OCI-LY1 (cell line): ENCODE measurements around the gene ZFAND2B.

Source experiments
- EZH2 ChIP-seq: fragments of 200-600 bp; sonication (generic), shearing (Covaris generic); IDR thresholded peaks from 2 replicates; pipeline ENCODE4 v1.8.0; 2017; ENCODE audit warnings: borderline replicate concordance, mixed run types, mild to moderate bottlenecking, antibody characterized with exemption, low read length, moderate library complexity, mixed read lengths
- TF ChIP-seq, protein P1 (sequence below): fragments of 200-600 bp; sonication (generic), shearing (Covaris generic); IDR thresholded peaks from 2 replicates; pipeline ENCODE4 v1.5.1; 2017; ENCODE audit warnings: mild to moderate bottlenecking, antibody characterized with exemption, low read length, moderate library complexity, mixed read lengths

- TF ChIP-seq EZH2 = no peak
- TF ChIP-seq, protein P1, sequence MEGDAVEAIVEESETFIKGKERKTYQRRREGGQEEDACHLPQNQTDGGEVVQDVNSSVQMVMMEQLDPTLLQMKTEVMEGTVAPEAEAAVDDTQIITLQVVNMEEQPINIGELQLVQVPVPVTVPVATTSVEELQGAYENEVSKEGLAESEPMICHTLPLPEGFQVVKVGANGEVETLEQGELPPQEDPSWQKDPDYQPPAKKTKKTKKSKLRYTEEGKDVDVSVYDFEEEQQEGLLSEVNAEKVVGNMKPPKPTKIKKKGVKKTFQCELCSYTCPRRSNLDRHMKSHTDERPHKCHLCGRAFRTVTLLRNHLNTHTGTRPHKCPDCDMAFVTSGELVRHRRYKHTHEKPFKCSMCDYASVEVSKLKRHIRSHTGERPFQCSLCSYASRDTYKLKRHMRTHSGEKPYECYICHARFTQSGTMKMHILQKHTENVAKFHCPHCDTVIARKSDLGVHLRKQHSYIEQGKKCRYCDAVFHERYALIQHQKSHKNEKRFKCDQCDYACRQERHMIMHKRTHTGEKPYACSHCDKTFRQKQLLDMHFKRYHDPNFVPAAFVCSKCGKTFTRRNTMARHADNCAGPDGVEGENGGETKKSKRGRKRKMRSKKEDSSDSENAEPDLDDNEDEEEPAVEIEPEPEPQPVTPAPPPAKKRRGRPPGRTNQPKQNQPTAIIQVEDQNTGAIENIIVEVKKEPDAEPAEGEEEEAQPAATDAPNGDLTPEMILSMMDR = no peak
Measured at GRCh38 chr2:219209236-219210195, 2.9 kb downstream of the ZFAND2B start.
